IMR-90 (cell line): ENCODE results near the gene MMAB. TPM values are rescaled to one million over a fixed set of nuclear protein-coding genes. Genes with fewer than 3 reads are reported as not detected.
A peak's percentile ranks its signal among the peaks of the same experiment; 100 is the strongest.

ENCODE experiments used
- ATAC-seq: fragments of 200-7000 bp; cut with Tn5 transposase; 2 replicates; pipeline ENCODE4 v1.9.1; 2020; ENCODE audit warnings: low read depth, mild to moderate bottlenecking, moderate library complexity
- BruUV-seq: library from RNA; stranded (reverse); fragments of 400-500 nt; replicated peaks from 2 replicates; lab custom pipeline; 2021; lab: Mats Ljungman, UMichigan
- CTCF ChIA-PET: fragments of 300-600 bp; formaldehyde crosslinking; extraction: SDS; loops from one replicate; lab custom pipeline; 2021; ENCODE audit warnings: antibody characterized with exemption; lab: Yijun Ruan, JAX
- POLR2A ChIA-PET: fragments of 300-600 bp; sonication (Branson Sonifier 250); formaldehyde crosslinking; loops from one replicate; lab custom pipeline; 2022; ENCODE audit warnings: antibody characterized with exemption; ENCODE audit not compliant: unreplicated experiment; lab: Charles Lee
- DNase-seq: peaks from one replicate; pipeline ENCODE4 v3.0.0; 2013
- H2AFZ ChIP-seq: replicated peaks from 2 replicates; pipeline ENCODE3; 2013; ENCODE audit warnings: low read length, mild to moderate bottlenecking; ENCODE audit not compliant: poor library complexity
- H2AK5ac ChIP-seq: 2 replicates; pipeline ENCODE4 v1.6.1; 2013; ENCODE audit warnings: low read depth, low read length, inconsistent platforms
- H2AK9ac ChIP-seq: replicated peaks from 2 replicates; pipeline ENCODE3; 2013; ENCODE audit warnings: mild to moderate bottlenecking, low read depth, low read length, moderate library complexity; ENCODE audit not compliant: poor library complexity
- H2BK120ac ChIP-seq: 2 replicates; pipeline ENCODE4 v1.6.1; 2013; ENCODE audit warnings: low read depth, low read length, inconsistent platforms
- H2BK15ac ChIP-seq: 3 replicates; pipeline ENCODE4 v1.6.1; 2013; ENCODE audit warnings: low read depth, low read length, inconsistent platforms
- H2BK20ac ChIP-seq: 2 replicates; pipeline ENCODE4 v1.6.1; 2013; ENCODE audit warnings: low read depth, mild to moderate bottlenecking, inconsistent platforms, low read length, moderate library complexity
- H2BK5ac ChIP-seq: 2 replicates; pipeline ENCODE4 v1.6.1; 2013; ENCODE audit warnings: mild to moderate bottlenecking, low read depth, low read length, inconsistent platforms; ENCODE audit not compliant: poor library complexity, severe bottlenecking
- H3K14ac ChIP-seq: replicated peaks from 2 replicates; pipeline ENCODE4 v1.6.1; 2013; ENCODE audit warnings: low read depth, low read length, inconsistent platforms
- H3K18ac ChIP-seq: 2 replicates; pipeline ENCODE4 v1.6.1; 2013; ENCODE audit warnings: low read depth, low read length, control low read depth
- H3K23ac ChIP-seq: 2 replicates; pipeline ENCODE4 v1.6.1; 2013; ENCODE audit warnings: low read depth, low read length, inconsistent platforms
- H3K27ac ChIP-seq: 2 replicates; pipeline ENCODE4 v1.5.1; 2013; ENCODE audit warnings: mild to moderate bottlenecking, control low read depth, low read length; ENCODE audit not compliant: insufficient read depth
- H3K27me3 ChIP-seq: 2 replicates; pipeline ENCODE4 v1.6.1; 2013; ENCODE audit warnings: low read length; ENCODE audit not compliant: control insufficient read depth, insufficient read depth
- H3K36me3 ChIP-seq: 2 replicates; pipeline ENCODE4 v1.6.1; 2013; ENCODE audit warnings: low read length, mixed read lengths; ENCODE audit not compliant: control insufficient read depth, insufficient read depth
- H3K4ac ChIP-seq: 2 replicates; pipeline ENCODE4 v1.6.1; 2013; ENCODE audit warnings: low read depth, low read length, inconsistent platforms
- H3K4me1 ChIP-seq: 2 replicates; pipeline ENCODE4 v1.6.1; 2013; ENCODE audit warnings: low read length, mixed read lengths; ENCODE audit not compliant: control insufficient read depth, insufficient read depth
- H3K4me2 ChIP-seq: 2 replicates; pipeline ENCODE4 v1.6.1; 2013; ENCODE audit warnings: low read depth, mild to moderate bottlenecking, control low read depth, low read length, moderate library complexity
- H3K4me3 ChIP-seq: 2 replicates; pipeline ENCODE4 v1.5.1; 2013; ENCODE audit warnings: low read depth, mild to moderate bottlenecking, control low read depth, low read length, moderate library complexity; ENCODE audit not compliant: insufficient read depth
- H3K56ac ChIP-seq: 2 replicates; pipeline ENCODE4 v1.6.1; 2013; ENCODE audit warnings: low read length, inconsistent platforms; ENCODE audit not compliant: insufficient read depth; ENCODE audit errors: extremely low read depth
- H3K79me1 ChIP-seq, 2 experiments: 2 replicates each; pipeline ENCODE4 v1.6.1; 2013; ENCODE audit warnings: low read length in 2 of 2, inconsistent platforms in 1 of 2, low read depth in 1 of 2
- H3K9ac ChIP-seq: 2 replicates; pipeline ENCODE4 v1.6.1; 2013; ENCODE audit warnings: low read depth, low read length, control low read depth
- H3K9me1 ChIP-seq: 2 replicates; pipeline ENCODE4 v1.6.1; 2013; ENCODE audit warnings: low read length, inconsistent platforms; ENCODE audit not compliant: insufficient read depth
- H3K9me3 ChIP-seq: 2 replicates; pipeline ENCODE4 v1.6.1; 2013; ENCODE audit warnings: low read length; ENCODE audit not compliant: control insufficient read depth, insufficient read depth
- H4K20me1 ChIP-seq: 2 replicates; pipeline ENCODE4 v1.6.1; 2013; ENCODE audit warnings: low read length, inconsistent platforms; ENCODE audit not compliant: insufficient read depth
- H4K5ac ChIP-seq: 2 replicates; pipeline ENCODE4 v1.6.1; 2013; ENCODE audit warnings: mild to moderate bottlenecking, low read depth, low read length, control low read depth
- H4K8ac ChIP-seq, 2 experiments: 2 replicates each; pipeline ENCODE4 v1.6.1; 2013; ENCODE audit warnings: low read depth in 2 of 2, low read length in 2 of 2, control low read depth in 1 of 2, inconsistent platforms in 1 of 2
- H4K91ac ChIP-seq: 2 replicates; pipeline ENCODE4 v1.6.1; 2013; ENCODE audit warnings: low read depth, low read length, inconsistent platforms; ENCODE audit not compliant: insufficient read depth
- BHLHE40 ChIP-seq: fragments of 150-350 bp; IDR thresholded peaks from 2 replicates; pipeline ENCODE4 v1.6.1; 2016; ENCODE audit warnings: mild to moderate bottlenecking, low read depth, low read length
- CEBPB ChIP-seq: IDR thresholded peaks from 2 replicates; pipeline ENCODE4 v1.6.1; 2012; ENCODE audit warnings: low read depth, low read length, improper control_type of control experiment
- CHD1 ChIP-seq: IDR thresholded peaks from 2 replicates; pipeline ENCODE4 v1.6.1; 2012; ENCODE audit warnings: low read depth, low read length, improper control_type of control experiment
- FOS ChIP-seq: fragments of 150-350 bp; IDR thresholded peaks from 2 replicates; pipeline ENCODE4 v1.6.1; 2016; ENCODE audit warnings: low read depth, low read length
- MAFK ChIP-seq: IDR thresholded peaks from 2 replicates; pipeline ENCODE4 v1.6.1; 2012; ENCODE audit warnings: low read depth, low read length, improper control_type of control experiment
- MAZ ChIP-seq: IDR thresholded peaks from 2 replicates; pipeline ENCODE4 v1.6.1; 2012; ENCODE audit warnings: low read depth, mild to moderate bottlenecking, low read length, improper control_type of control experiment, moderate library complexity, borderline replicate concordance
- MXI1 ChIP-seq: IDR thresholded peaks from 2 replicates; pipeline ENCODE4 v1.6.1; 2012; ENCODE audit warnings: low read depth, mild to moderate bottlenecking, low read length, moderate library complexity, borderline replicate concordance
- NFE2L2 ChIP-seq: fragments of 150-350 bp; IDR thresholded peaks from 2 replicates; pipeline ENCODE4 v1.6.1; 2016; ENCODE audit warnings: low read depth, mild to moderate bottlenecking, low read length
- POLR2A ChIP-seq: IDR thresholded peaks from 2 replicates; pipeline ENCODE4 v1.6.1; 2012; ENCODE audit warnings: mild to moderate bottlenecking, low read depth, low read length
- RAD21 ChIP-seq: IDR thresholded peaks from 2 replicates; pipeline ENCODE4 v1.6.1; 2012; ENCODE audit warnings: low read length, improper control_type of control experiment
- RCOR1 ChIP-seq: IDR thresholded peaks from 2 replicates; pipeline ENCODE4 v1.6.1; 2012; ENCODE audit warnings: mild to moderate bottlenecking, low read length, improper control_type of control experiment; ENCODE audit not compliant: insufficient replicate concordance
- RFX5 ChIP-seq: IDR thresholded peaks from 2 replicates; pipeline ENCODE4 v1.8.0; 2012; ENCODE audit warnings: low read depth, mild to moderate bottlenecking, low read length, moderate library complexity
- SMC3 ChIP-seq: fragments of 150-350 bp; IDR thresholded peaks from 2 replicates; pipeline ENCODE4 v1.6.1; 2016; ENCODE audit warnings: low read depth, mild to moderate bottlenecking, antibody characterized with exemption, low read length, moderate library complexity
- USF2 ChIP-seq: fragments of 150-350 bp; IDR thresholded peaks from 2 replicates; pipeline ENCODE4 v1.6.1; 2017; ENCODE audit warnings: mild to moderate bottlenecking, antibody characterized with exemption, low read length, low read depth
- WGBS, 2 experiments: methylation state at CpG; one replicate each; pipeline versions ENCODE4 v1.1.5 to v1.1.7; 2013; ENCODE audit warnings: missing lambda C conversion rate in 2 of 2; ENCODE audit not compliant: insufficient read length in 1 of 2; ENCODE audit errors: extremely low coverage in 2 of 2; 5-methylcytosine and 5-hydroxymethylcytosine counted together
- dilution Hi-C: fragments of 300-500 bp; cut with HindIII; formaldehyde crosslinking; loops from one replicate; pipeline ENCODE4 v1.14.3; 2018; ENCODE audit warnings: low sequenced_read_pairs; ENCODE audit not compliant: unreplicated experiment
- in situ Hi-C: fragments of 300-500 bp; cut with MboI; formaldehyde crosslinking; loops from 3 replicates; pipeline ENCODE4 v1.14.3; 2019; ENCODE audit warnings: low sequenced_read_pairs, inconsistent platforms, mixed read lengths
- intact Hi-C: fragments of 100-400 bp; cut with micrococcal nuclease; formaldehyde crosslinking; loops from 2 replicates; pipeline ENCODE4 v1.10.0; 2022
- polyA plus RNA-seq, 3 experiments: library from polyadenylated mRNA; depleted of rRNA; stranded (reverse); fragments of >200 nt; gene quantifications; 2 replicates each; pipeline ENCODE4 v1.2.3, GENCODE V29; 2012; ENCODE audit warnings: low replicate concordance in 1 of 3
- total RNA-seq: library from RNA; depleted of rRNA; stranded (reverse); fragments of >200 nt; gene quantifications from 2 replicates; pipeline ENCODE4 v1.2.3, GENCODE V29; 2012
- TF ChIP-seq, protein P1 (sequence below): conservative IDR thresholded peaks from 2 replicates; pipeline ENCODE4 v1.5.1; 2012; ENCODE audit warnings: mild to moderate bottlenecking, low read depth, low read length, improper control_type of control experiment
- TF ChIP-seq, protein P2 (sequence below): fragments of 150-350 bp; IDR thresholded peaks from 2 replicates; pipeline ENCODE4 v1.6.1; 2016; ENCODE audit warnings: low read depth, mild to moderate bottlenecking, low read length, moderate library complexity, borderline replicate concordance

Gene MMAB
- total and polyA plus RNA-seq, 2 of the 4 experiments (the other 2 are of a cell fraction): 16.5 to 16.9 TPM

GRCh38 chr12:109545826-109546225 lies 27.5 kb downstream of the MMAB start:
- H3K9me3 ChIP-seq: no peaks in the 10 kb centered on the region
- no peak overlapping the region for H3K4ac ChIP-seq
- intact Hi-C loops: no loop called here
- no TSS peak for BruUV-seq
- dilution Hi-C loops: no loop called here
- no peak overlapping the region for H2BK20ac ChIP-seq
- no peak overlapping the region for H2BK5ac ChIP-seq
- H3K14ac ChIP-seq: no peak overlapping the region
- POLR2A ChIA-PET: no interaction called here
- WGBS, 2 experiments: 100% methylated on average over 1 of the region's 5 CpGs; no CpG with 5 or more reads in 1 of the 2 experiments
- H3K23ac ChIP-seq: no peak overlapping the region
- peak overlapping the region; percentile 63 for H2AK9ac ChIP-seq
- CTCF ChIA-PET: no interaction called here
- no peak for ATAC-seq
- no peak overlapping the region for H3K18ac ChIP-seq
- H4K20me1 ChIP-seq: no peaks in the 10 kb centered on the region
- peak overlapping the region; percentile 2 for H2AFZ ChIP-seq
- H3K4me3 ChIP-seq: no peak overlapping the region
- H3K56ac ChIP-seq: no peak overlapping the region
- H3K4me2 ChIP-seq: no peak overlapping the region
- no peak overlapping the region for H3K27ac ChIP-seq
- TF ChIP-seq CHD1: no peak
- TF ChIP-seq MAFK: no peak
- TF ChIP-seq CEBPB: no peak
- no peak for TF ChIP-seq MAZ
- no peak for TF ChIP-seq RAD21
- no peak for TF ChIP-seq MXI1
- TF ChIP-seq BHLHE40: no peak
- no peak for TF ChIP-seq NFE2L2
- no peak for TF ChIP-seq USF2
- TF ChIP-seq FOS: no peak
- TF ChIP-seq, protein P1, sequence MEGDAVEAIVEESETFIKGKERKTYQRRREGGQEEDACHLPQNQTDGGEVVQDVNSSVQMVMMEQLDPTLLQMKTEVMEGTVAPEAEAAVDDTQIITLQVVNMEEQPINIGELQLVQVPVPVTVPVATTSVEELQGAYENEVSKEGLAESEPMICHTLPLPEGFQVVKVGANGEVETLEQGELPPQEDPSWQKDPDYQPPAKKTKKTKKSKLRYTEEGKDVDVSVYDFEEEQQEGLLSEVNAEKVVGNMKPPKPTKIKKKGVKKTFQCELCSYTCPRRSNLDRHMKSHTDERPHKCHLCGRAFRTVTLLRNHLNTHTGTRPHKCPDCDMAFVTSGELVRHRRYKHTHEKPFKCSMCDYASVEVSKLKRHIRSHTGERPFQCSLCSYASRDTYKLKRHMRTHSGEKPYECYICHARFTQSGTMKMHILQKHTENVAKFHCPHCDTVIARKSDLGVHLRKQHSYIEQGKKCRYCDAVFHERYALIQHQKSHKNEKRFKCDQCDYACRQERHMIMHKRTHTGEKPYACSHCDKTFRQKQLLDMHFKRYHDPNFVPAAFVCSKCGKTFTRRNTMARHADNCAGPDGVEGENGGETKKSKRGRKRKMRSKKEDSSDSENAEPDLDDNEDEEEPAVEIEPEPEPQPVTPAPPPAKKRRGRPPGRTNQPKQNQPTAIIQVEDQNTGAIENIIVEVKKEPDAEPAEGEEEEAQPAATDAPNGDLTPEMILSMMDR: no peak
- no peak for TF ChIP-seq SMC3
- no peak for TF ChIP-seq RCOR1
- TF ChIP-seq POLR2A: no peak
- TF ChIP-seq, protein P2, sequence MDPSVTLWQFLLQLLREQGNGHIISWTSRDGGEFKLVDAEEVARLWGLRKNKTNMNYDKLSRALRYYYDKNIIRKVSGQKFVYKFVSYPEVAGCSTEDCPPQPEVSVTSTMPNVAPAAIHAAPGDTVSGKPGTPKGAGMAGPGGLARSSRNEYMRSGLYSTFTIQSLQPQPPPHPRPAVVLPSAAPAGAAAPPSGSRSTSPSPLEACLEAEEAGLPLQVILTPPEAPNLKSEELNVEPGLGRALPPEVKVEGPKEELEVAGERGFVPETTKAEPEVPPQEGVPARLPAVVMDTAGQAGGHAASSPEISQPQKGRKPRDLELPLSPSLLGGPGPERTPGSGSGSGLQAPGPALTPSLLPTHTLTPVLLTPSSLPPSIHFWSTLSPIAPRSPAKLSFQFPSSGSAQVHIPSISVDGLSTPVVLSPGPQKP: no peak
- no peak for TF ChIP-seq RFX5
- H2BK120ac ChIP-seq: no peak overlapping the region
- no peak overlapping the region for H4K8ac ChIP-seq
- no peak overlapping the region for H4K91ac ChIP-seq
- no peaks in the 10 kb centered on the region for H3K4me1 ChIP-seq
- H3K9me1 ChIP-seq: no peaks in the 10 kb centered on the region
- no peaks in the 10 kb centered on the region for H3K79me1 ChIP-seq
- in situ Hi-C loops: no loop called here
- peaks cover 24% of the 10 kb centered on the region for H3K27me3 ChIP-seq
- H3K9ac ChIP-seq: no peak overlapping the region
- no peak overlapping the region for H2AK5ac ChIP-seq
- no peak overlapping the region for H4K5ac ChIP-seq
- H3K36me3 ChIP-seq: no peaks in the 10 kb centered on the region
- no peak for DNase-seq
- H2BK15ac ChIP-seq: no peak overlapping the region
